Peyer's patch (tissue), 4 donors: ENCODE data around the gene SCAMP3.

Experiments
- CTCF ChIP-seq, 6 experiments: fragments of 450-650 bp in 4 of 6; fragments of 200-600 bp in 2 of 6; sonication (generic) in 1 of 6; IDR thresholded peaks; one replicate each; pipeline ENCODE4 v1.5.1; 2017 to 2019; ENCODE audit warnings: antibody characterized with exemption in 6 of 6, mild to moderate bottlenecking in 3 of 6, moderate library complexity in 1 of 6
- POLR2A ChIP-seq, 2 donors: fragments of 450-650 bp; IDR thresholded peaks; one replicate each; pipeline ENCODE4 v1.5.1; 2017; ENCODE audit warnings: antibody characterized with exemption in 2 of 2, mild to moderate bottlenecking in 2 of 2, moderate library complexity in 2 of 2

GRCh38 chr1:155287987-155288543 lies 25.9 kb upstream of the SCAMP3 start:
- TF ChIP-seq POLR2A (IDR thresholded peaks at IDR 0.05), result no peak
- no peak for TF ChIP-seq CTCF (IDR thresholded peaks at IDR 0.05)
